OCI-LY3 (cell line): ENCODE results near the gene SERINC2.

Experiments used
- EZH2phosphoT487 ChIP-seq: fragments of 200-600 bp; shearing (Covaris generic); IDR thresholded peaks from 2 replicates; pipeline ENCODE4 v1.6.1; 2018; ENCODE audit warnings: antibody characterized with exemption, mixed run types, low read depth
- TF ChIP-seq, protein P1 (sequence below): fragments of 200-600, 300-600 bp; sonication (generic); IDR thresholded peaks from 2 replicates; pipeline ENCODE4 v1.5.1; 2014; ENCODE audit warnings: antibody characterized with exemption, low read length, low read depth

DNA sequence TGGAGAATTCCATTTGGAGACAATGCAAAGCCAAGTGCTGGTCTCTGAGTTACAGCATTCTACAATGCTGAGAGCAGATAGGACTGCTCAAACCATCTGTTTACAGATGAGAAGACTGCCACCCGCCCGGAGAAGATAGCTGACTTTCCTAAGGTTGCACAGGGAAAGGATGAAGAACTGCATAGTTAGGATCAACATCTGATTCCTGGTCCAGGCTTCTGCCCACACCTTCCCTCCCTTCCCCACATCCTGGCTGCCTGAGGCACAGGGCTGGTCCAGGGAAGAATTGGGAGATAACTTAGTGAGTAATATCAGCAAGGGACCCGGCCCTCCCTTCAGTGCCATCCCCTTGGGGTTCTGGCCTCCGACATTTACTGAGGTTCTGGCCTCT lies 2.0 kb downstream of the SERINC2 start:
- TF ChIP-seq, protein P1, sequence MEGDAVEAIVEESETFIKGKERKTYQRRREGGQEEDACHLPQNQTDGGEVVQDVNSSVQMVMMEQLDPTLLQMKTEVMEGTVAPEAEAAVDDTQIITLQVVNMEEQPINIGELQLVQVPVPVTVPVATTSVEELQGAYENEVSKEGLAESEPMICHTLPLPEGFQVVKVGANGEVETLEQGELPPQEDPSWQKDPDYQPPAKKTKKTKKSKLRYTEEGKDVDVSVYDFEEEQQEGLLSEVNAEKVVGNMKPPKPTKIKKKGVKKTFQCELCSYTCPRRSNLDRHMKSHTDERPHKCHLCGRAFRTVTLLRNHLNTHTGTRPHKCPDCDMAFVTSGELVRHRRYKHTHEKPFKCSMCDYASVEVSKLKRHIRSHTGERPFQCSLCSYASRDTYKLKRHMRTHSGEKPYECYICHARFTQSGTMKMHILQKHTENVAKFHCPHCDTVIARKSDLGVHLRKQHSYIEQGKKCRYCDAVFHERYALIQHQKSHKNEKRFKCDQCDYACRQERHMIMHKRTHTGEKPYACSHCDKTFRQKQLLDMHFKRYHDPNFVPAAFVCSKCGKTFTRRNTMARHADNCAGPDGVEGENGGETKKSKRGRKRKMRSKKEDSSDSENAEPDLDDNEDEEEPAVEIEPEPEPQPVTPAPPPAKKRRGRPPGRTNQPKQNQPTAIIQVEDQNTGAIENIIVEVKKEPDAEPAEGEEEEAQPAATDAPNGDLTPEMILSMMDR, result no peak
- TF ChIP-seq EZH2phosphoT487, result no peak
